ENCODE measurements around the gene RALGPS2. TPM values are rescaled to one million over a fixed set of nuclear protein-coding genes. Genes with fewer than 3 reads are reported as not detected.

Gene RALGPS2
- total RNA-seq, 1 donor from 2014 or later: 47.8 TPM

GRCh38 chr1:178901482-178902125 is 176.6 kb downstream of the RALGPS2 start:
- Mint-ChIP-seq H3K27me3 (no peaks in the 10 kb centered on the region), H3K4me1 (ENCODE audit: unreplicated experiment) (no peaks in the 10 kb centered on the region), H3K9me3 (no peaks in the 10 kb centered on the region), H3K36me3 (peaks cover 37% of the 10 kb centered on the region), H3K4me3 (no peak overlapping the region), H3K27ac (no peak overlapping the region)
- TF ChIP-seq CTCF (conservative IDR thresholded peaks at IDR 0.05): no peak
- no peak for DNase-seq (ENCODE audit: extremely low spot score, unreplicated experiment)

- H3K36me3 Mint-ChIP-seq: peaks cover 61% of the 10 kb centered on the region
Observed at GRCh38 chr1:178908358-178908757, 183.3 kb downstream of the RALGPS2 start.

GRCh38 chr1:178910023-178910422 is 185.0 kb downstream of the RALGPS2 start:
- H3K4me3 Mint-ChIP-seq: no peak overlapping the region
- TF ChIP-seq CTCF (conservative IDR thresholded peaks at IDR 0.05): no peak
- H3K27me3 Mint-ChIP-seq: no peaks in the 10 kb centered on the region
- H3K4me1 Mint-ChIP-seq (ENCODE audit: unreplicated experiment): no peaks in the 10 kb centered on the region
- no peaks in the 10 kb centered on the region for H3K9me3 Mint-ChIP-seq
- no peak for DNase-seq (ENCODE audit: extremely low spot score, unreplicated experiment)
- H3K27ac Mint-ChIP-seq: no peak overlapping the region
- peaks cover 50% of the 10 kb centered on the region for H3K36me3 Mint-ChIP-seq

More at GRCh38 chr1:178908358-178908757, 183.3 kb downstream of the RALGPS2 start:
- H3K4me1 Mint-ChIP-seq (ENCODE audit: unreplicated experiment): no peaks in the 10 kb centered on the region
- TF ChIP-seq CTCF (conservative IDR thresholded peaks at IDR 0.05): no peak
- no peaks in the 10 kb centered on the region for H3K9me3 Mint-ChIP-seq
- H3K4me3 Mint-ChIP-seq: no peak overlapping the region
- no peaks in the 10 kb centered on the region for H3K27me3 Mint-ChIP-seq
- no peak for DNase-seq (ENCODE audit: extremely low spot score, unreplicated experiment)
- no peak overlapping the region for H3K27ac Mint-ChIP-seq

- H3K27ac Mint-ChIP-seq: no peak overlapping the region
- no peaks in the 10 kb centered on the region for H3K27me3 Mint-ChIP-seq
- H3K4me3 Mint-ChIP-seq: no peak overlapping the region
- no peaks in the 10 kb centered on the region for H3K9me3 Mint-ChIP-seq
- TF ChIP-seq CTCF (conservative IDR thresholded peaks at IDR 0.05): no peak
- peaks cover 58% of the 10 kb centered on the region for H3K36me3 Mint-ChIP-seq
- no peak for DNase-seq (ENCODE audit: extremely low spot score, unreplicated experiment)
- peaks cover 8% of the 10 kb centered on the region for H3K4me1 Mint-ChIP-seq (ENCODE audit: unreplicated experiment)
Observed at GRCh38 chr1:178912597-178912996, 187.6 kb downstream of the RALGPS2 start.

- Mint-ChIP-seq H3K27ac (no peak overlapping the region), H3K27me3 (no peaks in the 10 kb centered on the region), H3K36me3 (peaks cover 39% of the 10 kb centered on the region), H3K4me1 (ENCODE audit: unreplicated experiment) (peaks cover 16% of the 10 kb centered on the region), H3K9me3 (no peaks in the 10 kb centered on the region), H3K4me3 (no peak overlapping the region)
- TF ChIP-seq CTCF (conservative IDR thresholded peaks at IDR 0.05): no peak
- no peak for DNase-seq (ENCODE audit: extremely low spot score, unreplicated experiment)
Observed at GRCh38 chr1:178916448-178917174, 191.6 kb downstream of the RALGPS2 start.

Measured in type B pancreatic cell (in vitro differentiated cells).